Activated naive CD8-positive, alpha-beta T cell treated with anti-CD3 and anti-CD28 coated beads, Interleukin-2, amount 50 U/mL, for 24 hours (primary cell): ENCODE measurements around the gene MPPED2.

Experiments used
- ATAC-seq: fragments of 150-1000 bp; cut with Tn5 transposase; one replicate; pipeline ENCODE4 v1.10.0; 2021
- DNase-seq: peaks from one replicate; pipeline ENCODE4 v3.0.0; 2021
- H3K27ac Mint-ChIP-seq: one replicate; pipeline ENCODE4 v1.8.0; 2021; ENCODE audit warnings: mild to moderate bottlenecking, mixed read lengths
- H3K27me3 Mint-ChIP-seq: one replicate; pipeline ENCODE4 v1.8.0; 2021; ENCODE audit warnings: mixed read lengths
- H3K36me3 Mint-ChIP-seq: one replicate; pipeline ENCODE4 v1.8.0; 2021; ENCODE audit warnings: low read depth, mixed read lengths
- H3K4me1 Mint-ChIP-seq: one replicate; pipeline ENCODE4 v1.8.0; 2021; ENCODE audit warnings: mixed read lengths
- H3K4me3 Mint-ChIP-seq: one replicate; pipeline ENCODE4 v1.8.0; 2021; ENCODE audit warnings: mild to moderate bottlenecking, moderate library complexity, mixed read lengths
- H3K9me3 Mint-ChIP-seq: one replicate; pipeline ENCODE4 v1.8.0; 2021; ENCODE audit warnings: mixed read lengths

Gene MPPED2

DNA sequence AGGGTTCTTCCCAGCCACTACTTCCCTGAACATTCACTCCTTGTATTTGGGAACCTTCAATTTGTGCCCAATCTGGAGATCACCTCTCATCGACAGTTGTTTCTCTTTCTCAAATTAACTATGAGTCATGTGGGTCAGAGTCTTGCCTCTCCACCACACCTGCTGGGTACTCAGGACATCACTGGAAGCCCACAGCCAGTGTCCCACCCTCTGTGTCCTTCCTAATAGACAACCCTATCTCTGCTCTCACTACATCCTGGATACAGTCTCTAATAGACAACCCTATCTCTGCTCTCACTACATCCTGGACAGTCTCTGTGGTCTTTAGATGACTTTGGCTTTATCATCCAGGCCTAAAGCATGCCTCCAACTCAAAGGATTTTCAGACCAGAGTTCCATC, 193.1 kb downstream of the MPPED2 start:
- no peak for ATAC-seq
- no peak overlapping the region for H3K4me3 Mint-ChIP-seq
- no peak for DNase-seq
- H3K27ac Mint-ChIP-seq: no peak overlapping the region
- peaks cover 2% of the 10 kb centered on the region for H3K27me3 Mint-ChIP-seq
- H3K36me3 Mint-ChIP-seq: no peaks in the 10 kb centered on the region
- no peaks in the 10 kb centered on the region for H3K4me1 Mint-ChIP-seq
- no peaks in the 10 kb centered on the region for H3K9me3 Mint-ChIP-seq

GRCh38 chr11:30392221-30392784, 193.8 kb downstream of the MPPED2 start:
- H3K27me3 Mint-ChIP-seq: peaks cover 2% of the 10 kb centered on the region
- H3K4me1 Mint-ChIP-seq: no peaks in the 10 kb centered on the region
- DNase-seq: no peak
- no peak overlapping the region for H3K4me3 Mint-ChIP-seq
- no peak for ATAC-seq
- no peaks in the 10 kb centered on the region for H3K9me3 Mint-ChIP-seq
- H3K36me3 Mint-ChIP-seq: no peaks in the 10 kb centered on the region
- H3K27ac Mint-ChIP-seq: no peak overlapping the region

- no peak overlapping the region for H3K27ac Mint-ChIP-seq
- H3K4me3 Mint-ChIP-seq: no peak overlapping the region
- H3K27me3 Mint-ChIP-seq: no peaks in the 10 kb centered on the region
- ATAC-seq (no peak), DNase-seq (no peak)
- H3K36me3 Mint-ChIP-seq: no peaks in the 10 kb centered on the region
- H3K9me3 Mint-ChIP-seq: no peaks in the 10 kb centered on the region
- H3K4me1 Mint-ChIP-seq: no peaks in the 10 kb centered on the region
Measured at GRCh38 chr11:30388957-30389356, 197.2 kb downstream of the MPPED2 start.

DNA sequence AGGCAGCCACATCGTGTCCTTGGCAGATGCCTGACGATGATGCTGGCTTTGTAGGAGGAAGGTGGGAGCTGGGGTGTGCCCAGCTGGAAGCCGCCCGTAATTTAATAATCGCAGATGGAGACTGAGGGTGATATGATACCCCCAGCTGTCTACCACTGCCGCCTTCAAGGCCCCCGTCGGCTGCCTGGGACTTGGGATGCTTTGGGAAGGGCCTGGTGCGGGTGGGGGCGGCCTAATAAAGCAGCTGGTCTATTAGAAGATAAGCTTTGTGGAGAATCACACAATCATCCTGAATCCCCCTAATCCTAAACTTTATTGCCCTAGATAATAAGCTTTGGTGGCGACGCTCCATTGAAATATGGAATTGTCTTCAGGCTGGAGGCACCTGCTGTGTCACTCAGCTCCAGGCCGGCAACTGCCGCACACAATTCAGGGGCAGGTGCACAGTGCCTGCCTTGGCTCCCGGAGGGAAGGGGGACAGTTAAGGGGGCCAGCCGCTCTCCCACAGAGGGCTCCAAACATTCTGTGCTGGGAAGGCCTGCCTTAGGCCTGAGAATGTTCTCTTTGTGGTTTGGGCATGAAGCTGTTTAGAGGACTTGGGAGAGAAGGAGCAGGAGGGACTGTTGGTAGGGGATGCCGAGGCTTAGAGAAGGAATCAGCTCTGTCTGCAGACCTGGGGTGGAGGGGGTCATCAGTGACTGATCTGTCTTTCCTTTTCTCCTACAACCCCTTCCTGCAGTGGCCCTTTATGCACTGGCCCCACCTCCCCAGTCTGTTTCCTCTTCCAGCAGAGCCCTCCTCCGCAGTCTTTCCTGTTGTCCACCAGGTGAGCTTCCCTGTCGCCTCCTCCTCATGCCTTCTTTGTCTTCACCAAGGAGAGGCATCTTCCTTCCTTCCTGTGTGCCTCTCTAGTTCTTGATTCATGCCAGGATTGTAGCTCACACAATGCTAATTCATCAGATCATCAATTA, 198.0 kb downstream of the MPPED2 start:
- Mint-ChIP-seq H3K4me1 (no peaks in the 10 kb centered on the region), H3K27me3 (no peaks in the 10 kb centered on the region), H3K27ac (no peak overlapping the region), H3K36me3 (no peaks in the 10 kb centered on the region), H3K4me3 (no peak overlapping the region), H3K9me3 (no peaks in the 10 kb centered on the region)
- ATAC-seq (no peak), DNase-seq (no peak)

DNA sequence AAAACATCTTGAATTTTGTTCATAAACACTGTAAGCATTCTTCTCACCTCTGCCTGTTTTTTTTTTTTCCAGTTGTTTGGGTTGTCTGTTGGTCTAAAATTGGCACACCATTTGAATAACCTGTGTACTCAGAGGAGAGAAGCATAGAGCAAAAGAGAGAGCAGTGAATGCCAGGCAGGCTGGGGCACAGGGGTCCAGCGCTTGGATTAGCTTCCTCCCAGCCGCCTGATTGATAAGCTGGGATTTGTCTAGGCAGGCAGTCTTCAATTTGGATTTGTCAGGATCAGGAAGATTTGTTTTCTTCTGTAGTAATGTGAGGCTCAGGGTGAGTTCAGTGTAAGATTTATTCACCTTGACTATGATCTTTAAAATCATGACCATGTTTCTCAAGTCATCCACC, 204.3 kb downstream of the MPPED2 start:
- no peaks in the 10 kb centered on the region for H3K4me1 Mint-ChIP-seq
- H3K27ac Mint-ChIP-seq: no peak overlapping the region
- no peak for ATAC-seq
- DNase-seq: no peak
- no peaks in the 10 kb centered on the region for H3K9me3 Mint-ChIP-seq
- H3K27me3 Mint-ChIP-seq: peaks cover 3% of the 10 kb centered on the region
- no peak overlapping the region for H3K4me3 Mint-ChIP-seq
- H3K36me3 Mint-ChIP-seq: no peaks in the 10 kb centered on the region

GRCh38 chr11:30380846-30381245, 205.3 kb downstream of the MPPED2 start:
- Mint-ChIP-seq H3K27me3 (peaks cover 3% of the 10 kb centered on the region), H3K36me3 (no peaks in the 10 kb centered on the region), H3K9me3 (no peaks in the 10 kb centered on the region), H3K4me1 (no peaks in the 10 kb centered on the region), H3K27ac (no peak overlapping the region), H3K4me3 (no peak overlapping the region)
- no peak for DNase-seq
- no peak for ATAC-seq

DNA sequence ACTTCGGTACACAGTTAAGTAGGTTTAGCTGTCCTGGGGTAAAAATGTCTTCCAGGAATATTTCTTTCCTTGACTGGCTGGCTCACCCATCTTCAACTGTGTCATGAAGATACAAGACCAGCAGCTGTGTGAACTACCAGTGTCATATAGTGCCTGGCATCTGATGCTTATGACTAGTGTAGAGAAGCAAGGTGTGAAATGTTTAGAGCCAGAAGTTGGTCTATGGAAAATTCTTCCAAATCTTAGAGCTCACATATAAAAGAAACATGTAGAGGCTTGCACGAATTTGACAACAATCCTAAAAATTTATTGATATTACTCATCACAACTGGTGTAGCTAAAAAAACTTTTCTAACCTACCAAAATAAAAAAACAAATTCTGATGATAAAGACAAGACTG, 208.8 kb downstream of the MPPED2 start:
- ATAC-seq (no peak), DNase-seq (no peak)
- peaks cover 3% of the 10 kb centered on the region for H3K27me3 Mint-ChIP-seq
- no peak overlapping the region for H3K27ac Mint-ChIP-seq
- no peak overlapping the region for H3K4me3 Mint-ChIP-seq
- H3K9me3 Mint-ChIP-seq: no peaks in the 10 kb centered on the region
- H3K36me3 Mint-ChIP-seq: no peaks in the 10 kb centered on the region
- no peaks in the 10 kb centered on the region for H3K4me1 Mint-ChIP-seq

DNA sequence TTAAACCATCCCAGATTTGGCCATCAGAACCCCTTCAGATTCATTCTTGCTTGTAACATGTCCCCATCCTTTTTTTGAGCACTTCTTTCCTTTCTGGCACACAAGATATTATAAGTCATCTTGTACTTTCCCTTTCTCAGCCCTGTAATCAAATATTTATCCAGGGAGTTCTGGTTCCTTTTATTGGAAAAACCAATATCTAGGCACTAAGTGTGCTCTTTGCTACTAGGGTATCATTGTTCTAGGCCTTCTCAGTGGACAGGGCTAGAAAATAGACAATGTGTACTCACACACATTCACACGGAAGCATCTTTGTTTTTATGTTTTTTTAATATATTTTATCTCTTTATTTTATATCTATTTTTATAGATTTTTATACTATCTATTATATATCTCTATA, 216.0 kb downstream of the MPPED2 start:
- DNase-seq (no peak), ATAC-seq (no peak)
- Mint-ChIP-seq H3K36me3 (no peaks in the 10 kb centered on the region), H3K27me3 (no peaks in the 10 kb centered on the region), H3K27ac (no peak overlapping the region), H3K4me1 (no peaks in the 10 kb centered on the region), H3K4me3 (no peak overlapping the region), H3K9me3 (no peaks in the 10 kb centered on the region)

DNA sequence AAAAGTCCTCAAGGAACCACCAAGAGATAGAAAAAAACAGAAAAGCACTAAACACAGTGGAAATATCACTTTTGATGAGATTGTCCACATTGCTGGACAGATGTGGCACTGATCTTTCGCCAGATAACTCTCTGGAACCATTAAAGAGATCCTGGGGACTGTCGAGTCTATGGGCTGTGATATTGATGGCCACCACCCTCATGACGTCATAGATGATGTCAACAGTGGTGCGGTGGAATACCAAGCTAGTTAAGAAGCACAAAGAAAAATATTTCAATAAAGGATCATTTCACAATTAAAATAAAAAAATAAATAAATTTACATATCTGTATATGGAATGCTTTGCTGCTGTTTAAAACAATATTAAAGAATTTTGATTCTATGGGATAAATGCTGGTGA, 217.8 kb downstream of the MPPED2 start:
- no peak for DNase-seq
- ATAC-seq: no peak
- H3K9me3 Mint-ChIP-seq: no peaks in the 10 kb centered on the region
- no peak overlapping the region for H3K27ac Mint-ChIP-seq
- H3K4me3 Mint-ChIP-seq: no peak overlapping the region
- no peaks in the 10 kb centered on the region for H3K27me3 Mint-ChIP-seq
- H3K36me3 Mint-ChIP-seq: no peaks in the 10 kb centered on the region
- H3K4me1 Mint-ChIP-seq: no peaks in the 10 kb centered on the region

DNA sequence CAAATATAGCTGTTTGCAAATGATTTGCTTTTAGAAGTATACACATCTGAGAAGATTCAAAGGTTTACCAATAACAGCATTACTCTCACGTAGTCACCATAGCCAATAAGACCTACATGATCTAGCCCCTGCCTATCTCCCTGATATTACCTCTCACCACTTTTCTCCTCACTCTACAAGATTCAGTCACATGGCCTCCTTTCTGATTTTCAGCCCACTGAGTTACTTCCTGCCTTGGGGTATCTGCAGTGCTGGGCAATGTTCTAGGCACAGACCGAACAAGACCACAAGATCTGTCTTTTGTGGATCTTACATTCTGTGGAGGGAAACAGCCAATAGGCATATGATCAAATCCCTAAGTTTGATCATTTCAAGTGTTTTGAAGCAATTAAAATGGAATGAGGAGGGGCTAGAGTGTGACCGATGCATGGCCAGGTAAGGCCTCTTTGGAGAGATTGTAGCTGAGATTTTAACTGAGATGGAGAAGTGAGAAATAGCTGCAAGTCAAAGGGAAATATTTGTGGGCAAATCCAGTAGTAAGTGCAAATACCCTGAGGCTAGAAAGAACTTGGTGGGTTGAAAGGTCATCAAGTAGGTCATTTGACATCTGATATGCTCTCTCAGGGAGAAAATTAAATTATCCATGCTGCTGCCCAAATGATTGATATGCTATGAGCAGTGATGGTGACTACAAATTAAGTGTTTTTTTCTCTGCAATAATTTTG, 220.2 kb downstream of the MPPED2 start:
- H3K36me3 Mint-ChIP-seq: no peaks in the 10 kb centered on the region
- ATAC-seq (no peak), DNase-seq (no peak)
- peaks cover 2% of the 10 kb centered on the region for H3K27me3 Mint-ChIP-seq
- no peak overlapping the region for H3K27ac Mint-ChIP-seq
- H3K9me3 Mint-ChIP-seq: no peaks in the 10 kb centered on the region
- no peak overlapping the region for H3K4me3 Mint-ChIP-seq
- H3K4me1 Mint-ChIP-seq: no peaks in the 10 kb centered on the region

DNA sequence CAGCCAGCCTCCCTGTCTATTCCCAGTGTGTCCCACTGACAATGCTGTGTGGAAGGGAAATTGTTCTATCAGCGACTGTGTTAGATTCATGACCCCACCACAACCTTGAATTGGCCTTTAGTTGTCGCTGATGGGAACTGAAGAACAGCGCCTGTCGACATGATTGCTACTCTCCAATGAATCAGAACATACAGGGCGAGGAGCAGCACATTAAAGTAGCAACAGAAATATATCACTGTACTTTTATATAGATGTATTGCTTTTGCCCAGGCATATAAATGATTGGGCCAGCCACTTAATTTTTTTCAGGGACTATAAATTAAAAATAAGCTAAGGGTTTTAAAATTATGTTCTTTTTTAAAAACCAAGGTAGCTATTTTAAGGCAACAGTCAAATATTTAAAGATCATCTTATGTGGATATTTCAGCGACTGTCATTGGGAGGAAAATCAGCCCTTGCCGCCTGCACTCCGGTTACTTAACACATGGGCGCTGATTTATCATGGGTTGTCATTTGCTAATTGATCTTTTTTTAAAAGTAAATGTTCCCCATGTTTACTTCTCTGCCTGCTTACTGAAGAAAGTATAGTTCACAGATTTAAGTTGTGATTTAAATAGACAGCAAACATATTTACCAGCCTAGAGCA, 221.2 kb downstream of the MPPED2 start:
- H3K36me3 Mint-ChIP-seq: no peaks in the 10 kb centered on the region
- no peaks in the 10 kb centered on the region for H3K4me1 Mint-ChIP-seq
- ATAC-seq (no peak), DNase-seq (no peak)
- H3K27ac Mint-ChIP-seq: no peak overlapping the region
- no peaks in the 10 kb centered on the region for H3K9me3 Mint-ChIP-seq
- H3K27me3 Mint-ChIP-seq: peaks cover 2% of the 10 kb centered on the region
- H3K4me3 Mint-ChIP-seq: no peak overlapping the region

DNA sequence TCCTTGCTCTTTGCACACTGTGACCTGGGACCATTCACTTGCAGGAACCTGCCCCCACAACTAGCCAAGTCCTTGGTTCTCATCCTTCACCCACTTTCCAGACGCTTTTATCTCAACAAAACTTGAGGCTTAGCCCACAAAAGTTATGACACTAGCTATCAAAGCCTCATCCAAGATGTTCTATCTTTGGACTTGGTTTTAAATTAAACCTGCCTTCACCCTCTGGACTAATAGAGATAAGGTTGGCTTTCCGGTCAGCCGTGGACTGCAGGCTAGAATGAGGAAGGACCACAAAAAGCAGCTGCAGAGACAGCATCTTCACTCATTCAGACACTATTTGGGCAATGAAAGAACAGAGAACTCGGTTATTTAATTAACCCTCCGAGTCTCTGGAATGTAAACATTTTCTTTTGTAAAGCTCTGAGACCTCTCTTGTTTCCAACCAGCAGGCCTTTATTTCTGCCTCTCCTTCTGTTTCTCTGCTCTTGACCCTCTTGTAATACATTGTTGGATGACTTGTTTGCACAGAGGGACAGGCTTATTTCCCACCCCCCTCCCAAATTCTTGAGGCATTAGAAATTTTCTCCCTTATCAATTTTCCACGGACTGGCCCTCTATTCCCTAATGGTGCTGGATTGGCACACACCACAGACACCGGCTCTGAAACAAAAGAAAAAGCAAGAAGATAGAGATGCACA, 221.9 kb downstream of the MPPED2 start:
- peaks cover 4% of the 10 kb centered on the region for H3K27me3 Mint-ChIP-seq

DNA sequence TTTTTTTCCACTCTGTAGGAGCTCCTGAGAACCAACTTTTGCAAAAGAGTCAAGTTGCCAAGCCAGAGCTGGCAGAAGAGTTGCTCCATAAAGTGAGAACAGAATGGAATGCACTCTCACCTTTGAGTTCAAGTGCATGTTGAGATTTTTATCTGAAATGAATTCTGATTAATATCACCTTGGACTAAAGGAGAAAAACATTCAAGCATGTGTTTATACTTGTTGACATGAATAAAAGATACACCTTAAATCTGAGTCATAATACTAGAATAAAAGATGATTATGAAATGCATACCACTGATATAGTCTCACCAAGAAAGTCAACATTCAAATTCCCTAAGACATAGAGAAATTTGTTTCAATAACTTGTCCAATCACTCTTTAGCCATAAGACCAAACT, 225.4 kb downstream of the MPPED2 start:
- Mint-ChIP-seq H3K36me3 (no peaks in the 10 kb centered on the region), H3K27me3 (peaks cover 5% of the 10 kb centered on the region), H3K4me1 (no peaks in the 10 kb centered on the region), H3K9me3 (no peaks in the 10 kb centered on the region), H3K4me3 (no peak overlapping the region), H3K27ac (no peak overlapping the region)
- DNase-seq (no peak), ATAC-seq (no peak)

More for the DNA sequence above, 221.9 kb downstream of the MPPED2 start:
- Mint-ChIP-seq H3K27ac (no peak overlapping the region), H3K4me3 (no peak overlapping the region), H3K9me3 (no peaks in the 10 kb centered on the region), H3K4me1 (no peaks in the 10 kb centered on the region), H3K36me3 (no peaks in the 10 kb centered on the region)
- no peak for ATAC-seq
- no peak for DNase-seq
